Erythroblast (primary cell): Measurements from ENCODE around the gene PDGFRB.

Source experiments
- GATA1 ChIP-seq: IDR thresholded peaks from 2 replicates; pipeline ENCODE4 v1.6.1; 2011; ENCODE audit warnings: low read depth, mild to moderate bottlenecking, control low read depth, low read length, moderate library complexity
- POLR2A ChIP-seq: IDR thresholded peaks from 2 replicates; pipeline ENCODE4 v1.6.1; 2011; ENCODE audit warnings: mild to moderate bottlenecking, low read length

DNA sequence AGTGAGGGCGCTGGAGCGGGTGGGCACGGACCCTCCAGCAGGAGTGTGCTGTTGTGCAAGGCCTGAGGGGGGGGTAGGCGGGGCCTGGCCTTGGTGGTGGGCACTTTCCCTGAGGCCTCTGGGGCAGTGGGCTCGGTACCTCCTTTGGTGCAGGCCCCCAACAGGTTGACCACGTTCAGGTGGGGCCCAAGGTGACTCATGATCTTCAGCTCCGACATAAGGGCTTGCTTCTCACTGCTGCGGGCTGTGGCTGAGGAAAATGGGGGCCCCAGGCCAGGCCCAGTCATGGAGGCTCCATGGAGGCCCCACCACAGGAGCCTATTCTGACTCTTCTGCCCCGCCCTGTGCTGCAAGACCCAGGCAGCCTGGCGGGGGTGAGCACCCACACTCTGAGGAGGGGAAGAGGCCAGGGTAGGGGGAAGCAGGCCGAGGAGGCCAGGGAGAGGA is 31.5 kb downstream of the PDGFRB start:
- TF ChIP-seq POLR2A (no peak), GATA1 (no peak)
